Right forelimb (tissue), 1 donor: Measurements from ENCODE around the gene FOXP4.
"Not testable (repeated sequence)": the region's sequence is repeated elsewhere in the genome, so short reads cannot be mapped to it uniquely, and the experiment has no call there.

ENCODE experiments used
- DNase-seq: peaks from one replicate; pipeline ENCODE4 v3.0.0-alpha.2; 2018

The FOXP4 gene

GRCh38 chr6:41602422-41602743 lies 56.2 kb downstream of the FOXP4 start:
- DNase-seq: no peak

GRCh38 chr6:41602864-41603608 lies 56.9 kb downstream of the FOXP4 start:
- peak; percentile 89 for DNase-seq

GRCh38 chr6:41604006-41604405 lies 57.8 kb downstream of the FOXP4 start:
- DNase-seq: no peak

- no peak for DNase-seq
These were observed 59.5 kb downstream of the FOXP4 start for GRCh38 chr6:41605649-41606048.

GRCh38 chr6:41607036-41607435 lies 60.9 kb downstream of the FOXP4 start:
- no peak for DNase-seq

- no peak for DNase-seq
These were observed 61.6 kb downstream of the FOXP4 start for GRCh38 chr6:41607736-41608135.

GRCh38 chr6:41608443-41609151 lies 62.4 kb downstream of the FOXP4 start:
- DNase-seq: no peak

GRCh38 chr6:41614715-41615114 lies 68.5 kb downstream of the FOXP4 start:
- DNase-seq: no peak

GRCh38 chr6:41615311-41615710 lies 69.1 kb downstream of the FOXP4 start:
- no peak for DNase-seq

- no peak for DNase-seq
These were observed 72.4 kb downstream of the FOXP4 start for GRCh38 chr6:41618598-41618997.

GRCh38 chr6:41619193-41619592 lies 73.0 kb downstream of the FOXP4 start:
- not testable (repeated sequence) for DNase-seq

- DNase-seq: no peak
These were observed 75.2 kb downstream of the FOXP4 start for GRCh38 chr6:41621367-41621766.

GRCh38 chr6:41621802-41622201 lies 75.6 kb downstream of the FOXP4 start:
- no peak for DNase-seq

GRCh38 chr6:41622206-41622988 lies 76.2 kb downstream of the FOXP4 start:
- no peak for DNase-seq

- DNase-seq: no peak
These were observed 77.1 kb downstream of the FOXP4 start for GRCh38 chr6:41623330-41623729.

- DNase-seq: no peak
These were observed 78.6 kb downstream of the FOXP4 start for GRCh38 chr6:41624621-41625380.

- no peak for DNase-seq
These were observed 79.3 kb downstream of the FOXP4 start for GRCh38 chr6:41625442-41625841.

- DNase-seq: no peak
These were observed 79.8 kb downstream of the FOXP4 start for GRCh38 chr6:41626022-41626421.

GRCh38 chr6:41626917-41627316 lies 80.7 kb downstream of the FOXP4 start:
- no peak for DNase-seq

GRCh38 chr6:41629128-41629527 lies 82.9 kb downstream of the FOXP4 start:
- no peak for DNase-seq

- no peak for DNase-seq
These were observed 83.9 kb downstream of the FOXP4 start for GRCh38 chr6:41630069-41630468.

GRCh38 chr6:41630946-41631345 lies 84.8 kb downstream of the FOXP4 start:
- DNase-seq: no peak

- no peak for DNase-seq
These were observed 87.0 kb downstream of the FOXP4 start for GRCh38 chr6:41633056-41633634.
